Stromal cell of bone marrow (primary cell): ENCODE data around the gene TBL1Y.

ENCODE experiments used
- DNase-seq: peaks from one replicate; pipeline ENCODE4 v3.0.0-alpha.2; 2012; ENCODE audit warnings: low read depth

The TBL1Y gene

DNA sequence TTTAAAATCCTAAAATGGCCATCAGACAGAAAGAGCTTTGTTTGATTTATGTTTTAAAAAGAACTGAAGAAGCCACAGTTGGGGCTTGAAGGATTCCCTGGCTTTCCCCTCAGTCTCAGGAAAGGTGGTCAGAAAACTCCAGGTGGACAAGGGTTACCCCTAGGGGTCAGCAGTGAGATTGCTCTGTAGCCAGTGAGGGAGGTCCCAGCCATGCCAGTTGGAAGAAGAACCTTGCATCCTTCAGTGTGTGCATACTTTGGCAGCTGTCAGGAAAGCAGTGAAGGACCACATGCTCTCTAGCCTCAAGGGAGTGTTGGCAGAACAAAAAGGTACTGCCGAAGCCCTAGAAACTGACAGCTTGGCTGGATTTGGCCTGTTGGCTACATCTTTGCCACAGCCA, 182.3 kb downstream of the TBL1Y start:
- no peak for DNase-seq

DNA sequence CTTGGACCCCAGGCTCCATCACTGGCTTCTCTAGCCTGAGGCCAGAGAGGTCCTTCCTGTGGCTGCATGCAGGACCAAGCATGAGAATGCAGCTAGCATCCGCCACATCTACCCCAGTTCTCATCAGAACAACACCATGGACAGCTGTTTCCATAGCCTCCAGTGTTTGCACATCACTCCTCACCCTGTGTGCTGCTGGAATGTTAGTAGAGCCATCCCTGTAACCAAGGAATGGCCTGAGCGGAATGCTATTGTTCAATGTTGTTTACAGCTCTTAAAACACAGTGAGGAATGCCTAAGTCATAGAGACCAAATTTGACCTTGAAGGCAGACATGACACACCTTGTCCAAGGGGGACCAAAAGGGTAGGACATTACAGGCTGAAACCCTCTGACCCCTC, 183.9 kb downstream of the TBL1Y start:
- DNase-seq: no peak

DNA sequence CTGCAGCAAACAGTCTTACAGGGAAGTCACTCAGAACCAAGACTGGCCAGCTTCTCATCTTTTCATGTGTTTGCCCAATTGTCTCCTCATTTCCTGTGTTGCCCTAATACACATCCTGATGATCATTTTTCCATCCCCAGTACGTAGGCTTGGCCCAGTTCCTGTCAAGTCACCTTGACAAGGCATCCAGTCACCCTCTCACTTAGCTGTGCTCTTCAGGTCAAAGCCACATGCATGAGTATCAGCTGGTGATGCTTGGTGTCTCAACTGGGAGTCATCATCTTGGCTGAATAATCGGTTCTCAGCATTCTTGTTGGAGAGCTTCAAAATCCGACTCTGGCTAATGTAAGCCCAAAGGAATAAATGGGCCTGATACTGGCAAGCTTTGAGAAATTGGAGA, 186.5 kb downstream of the TBL1Y start:
- DNase-seq: no peak

DNA sequence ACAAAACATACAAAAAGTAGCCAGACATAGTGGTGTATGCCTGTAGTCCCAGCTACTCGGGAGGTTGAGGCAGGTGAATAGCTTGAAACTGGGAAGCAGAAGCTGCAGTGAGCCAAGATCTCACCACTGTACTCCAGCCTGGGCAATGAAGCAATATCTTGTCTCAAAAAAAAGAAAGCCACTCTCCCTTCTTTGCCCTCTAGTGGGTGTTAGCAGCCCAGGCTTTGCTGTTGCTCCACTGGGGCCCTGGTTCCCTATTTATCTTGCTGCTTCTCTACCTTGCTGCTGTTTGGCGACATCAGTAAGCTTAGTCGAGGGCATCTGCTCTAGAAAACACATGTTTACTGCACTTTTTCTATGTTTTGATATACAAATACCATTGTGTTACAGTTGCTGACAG, 189.2 kb downstream of the TBL1Y start:
- no peak for DNase-seq

DNA sequence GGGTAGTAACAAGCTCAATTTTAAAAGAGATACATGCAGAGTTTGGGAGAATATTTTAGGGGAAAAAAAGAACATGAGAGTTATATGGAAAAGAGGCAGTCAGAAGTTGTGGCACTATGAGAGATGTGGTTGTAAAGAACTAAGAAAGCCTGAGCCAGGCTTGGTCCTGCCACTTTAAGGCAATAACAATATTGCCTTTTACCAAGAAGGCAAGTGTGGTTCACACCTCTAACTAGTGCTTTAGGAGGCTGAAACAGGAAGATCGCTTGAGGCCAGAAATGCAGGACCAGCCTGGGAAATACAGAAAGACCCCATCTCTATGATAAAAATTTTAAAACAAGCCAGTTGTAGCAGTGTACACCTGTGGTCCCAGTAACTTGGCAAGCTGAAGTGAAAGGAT, 192.2 kb downstream of the TBL1Y start:
- no peak for DNase-seq

DNA sequence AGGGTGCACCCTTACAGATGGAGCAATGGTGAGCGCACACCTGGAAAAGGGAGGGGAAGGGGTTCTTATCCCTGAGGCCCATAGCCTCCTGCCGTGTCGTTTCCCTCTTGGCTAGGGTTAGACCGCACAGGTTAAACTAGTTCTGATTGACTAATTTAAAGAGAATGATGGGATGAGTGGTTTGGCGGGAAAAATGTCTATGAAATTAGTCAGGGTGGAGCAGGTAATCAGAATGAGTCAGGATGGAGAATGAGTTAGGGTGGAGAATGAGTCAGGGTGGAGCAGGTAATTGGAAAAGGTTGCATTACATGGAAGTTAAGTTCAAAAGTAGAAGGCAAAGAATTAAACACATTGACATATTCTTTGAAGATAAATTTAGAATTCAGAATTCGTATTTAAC, 196.7 kb downstream of the TBL1Y start:
- no peak for DNase-seq

DNA sequence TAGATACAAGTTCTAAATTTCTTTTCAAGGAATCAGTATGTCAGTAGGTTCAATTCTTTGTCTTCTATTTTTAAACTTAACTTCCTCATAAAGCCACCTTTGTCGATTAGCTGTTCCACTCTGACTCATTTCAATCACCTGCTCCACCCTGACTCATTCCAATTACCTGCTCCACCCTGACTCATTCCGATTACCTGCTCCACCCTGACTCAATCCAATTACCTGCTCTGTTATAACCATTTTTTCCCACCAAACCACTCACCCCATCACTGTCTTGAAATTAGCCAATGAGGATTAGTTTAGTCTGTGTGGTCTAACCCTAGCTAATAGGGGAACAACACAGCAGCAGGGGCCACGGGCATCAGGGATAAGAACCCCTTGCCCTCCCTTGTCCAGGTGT, 199.6 kb downstream of the TBL1Y start:
- DNase-seq: no peak

DNA sequence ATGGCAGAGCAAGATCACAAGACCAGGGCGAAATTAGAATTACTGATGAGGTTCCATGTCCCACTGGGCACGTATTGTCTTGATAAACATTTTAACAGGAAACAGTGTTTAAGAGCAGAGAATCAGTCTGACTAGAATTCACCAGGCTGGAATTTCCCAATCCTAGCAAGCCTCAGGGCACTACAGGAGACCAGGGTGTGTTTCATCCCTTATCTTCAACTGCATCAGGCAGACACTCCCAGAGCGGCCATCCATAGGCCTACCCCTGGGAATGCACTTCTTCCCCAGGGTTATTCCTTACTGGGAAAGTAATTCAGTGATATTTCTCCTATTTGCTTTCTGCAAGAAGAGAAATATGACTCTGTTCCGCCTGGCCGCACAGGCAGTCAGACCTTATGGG, 205.4 kb downstream of the TBL1Y start:
- no peak for DNase-seq

DNA sequence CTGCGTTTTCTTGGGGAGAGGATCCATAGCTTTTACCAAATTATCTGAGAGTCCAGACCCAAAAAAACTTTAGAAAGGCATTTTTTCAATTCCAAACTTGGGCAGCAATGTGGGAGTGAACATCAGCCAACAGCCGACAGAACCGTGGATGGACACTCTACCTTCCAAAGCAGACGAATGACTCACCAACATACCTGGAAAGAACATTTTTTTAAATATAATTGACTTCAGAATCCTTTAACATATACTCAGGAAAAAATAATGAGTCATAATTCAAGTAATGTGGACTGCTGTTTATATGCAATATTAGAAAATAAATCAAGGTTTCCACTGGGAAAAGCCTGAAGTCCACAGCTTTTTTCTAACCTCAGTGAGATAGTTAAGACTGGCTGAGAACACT, 211.7 kb downstream of the TBL1Y start:
- DNase-seq: no peak

DNA sequence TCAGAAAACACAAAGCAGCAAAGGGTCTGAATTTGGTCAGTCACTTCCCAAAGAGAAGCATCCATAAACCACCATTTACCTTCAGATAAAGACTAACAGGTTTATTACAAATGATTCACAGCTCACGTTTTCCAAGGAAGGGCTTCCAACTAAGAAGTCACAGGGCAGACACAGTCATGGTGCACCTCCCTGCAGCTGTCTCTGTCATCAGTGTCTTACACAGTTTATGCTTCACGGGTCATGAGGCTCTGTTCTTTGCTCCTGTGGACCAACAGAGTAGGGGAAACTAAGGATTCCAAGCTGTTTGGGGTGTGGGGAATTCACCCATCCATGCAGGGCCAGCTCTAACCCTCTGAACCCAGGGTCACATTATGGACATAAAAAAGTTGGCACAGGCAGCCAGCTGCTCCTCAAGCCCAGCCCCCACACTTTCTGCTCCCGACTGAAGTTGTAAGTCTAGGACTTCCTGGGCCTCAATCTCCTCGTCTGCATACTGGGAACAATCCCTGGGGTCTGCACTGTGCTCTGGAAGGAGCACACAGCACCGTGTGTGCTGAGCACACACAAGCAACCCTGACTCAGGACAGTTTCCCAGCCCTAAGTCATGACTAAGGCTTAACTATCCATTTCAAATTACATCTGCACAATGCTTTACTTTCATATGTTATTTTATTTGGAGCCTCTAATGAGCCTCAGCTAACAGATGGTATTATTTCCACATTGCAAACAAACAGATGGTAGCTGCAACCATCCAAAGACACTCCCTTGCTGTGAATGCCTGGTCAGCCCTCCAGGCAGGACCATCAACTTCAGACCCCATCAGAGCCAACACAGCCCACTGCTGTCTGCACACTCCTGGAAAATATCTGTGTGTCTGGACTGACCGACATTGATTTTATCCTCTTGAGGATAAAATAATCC, 214.9 kb downstream of the TBL1Y start:
- no peak for DNase-seq

DNA sequence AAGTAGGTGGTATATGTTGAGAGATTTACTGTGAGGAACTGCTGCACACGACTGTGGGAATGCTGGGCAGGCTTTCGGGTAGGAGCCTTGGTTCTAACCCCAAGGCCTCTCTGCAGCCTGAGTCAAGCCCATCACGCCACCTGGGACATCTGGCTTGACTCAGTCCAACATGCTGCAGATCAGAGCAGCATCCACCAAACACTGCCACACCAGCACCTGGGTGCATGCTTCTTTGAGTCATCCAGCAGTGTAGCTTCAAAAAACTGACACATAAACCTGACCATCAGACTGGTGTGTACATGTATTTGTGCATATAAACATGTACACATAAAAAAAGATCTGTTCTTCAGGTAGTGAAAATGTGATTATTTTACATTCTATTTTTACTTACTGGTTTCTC, 217.7 kb downstream of the TBL1Y start:
- no peak for DNase-seq
